SK-N-SH treated with all-trans-retinoic acid at 6 μM for 48 hours (cell line): ENCODE measurements around the gene GOSR2.

Source experiments
- ATAC-seq: fragments of 200-7000 bp; cut with Tn5 transposase; 3 replicates; pipeline ENCODE4 v1.9.1; 2020; ENCODE audit warnings: mild to moderate bottlenecking, moderate library complexity
- ARNTL ChIP-seq: fragments of 450-650 bp; formaldehyde crosslinking; IDR thresholded peaks from 2 replicates; pipeline ENCODE4 v1.5.0; 2020; ENCODE audit warnings: low read depth, mild to moderate bottlenecking, moderate library complexity, borderline replicate concordance
- BACH2 ChIP-seq: fragments of 250-450 bp; sonication (Bioruptor Pico); IDR thresholded peaks from 2 replicates; pipeline ENCODE4 v1.9.0; 2021; ENCODE audit warnings: mild to moderate bottlenecking, borderline replicate concordance
- CREB5 ChIP-seq: fragments of 250-450 bp; sonication (Bioruptor Pico); IDR thresholded peaks from 2 replicates; pipeline ENCODE4 v1.5.1; 2020; ENCODE audit warnings: low read depth, mild to moderate bottlenecking, moderate library complexity
- CSDC2 ChIP-seq: fragments of 250-450 bp; sonication (Bioruptor Pico); IDR thresholded peaks from 2 replicates; pipeline ENCODE4 v1.5.0; 2020; ENCODE audit warnings: mild to moderate bottlenecking, moderate library complexity
- CSRNP3 ChIP-seq: fragments of 250-450 bp; sonication (Bioruptor Pico); IDR thresholded peaks from 2 replicates; pipeline ENCODE4 v1.5.1; 2021; ENCODE audit warnings: mild to moderate bottlenecking, moderate library complexity
- ESRRG ChIP-seq: fragments of 250-450 bp; sonication (Bioruptor Pico); IDR thresholded peaks from 2 replicates; pipeline ENCODE4 v1.6.1; 2021; ENCODE audit warnings: mild to moderate bottlenecking
- GLIS3 ChIP-seq: fragments of 250-450 bp; sonication (Bioruptor Pico); IDR thresholded peaks from 2 replicates; pipeline ENCODE4 v1.5.0; 2020; ENCODE audit warnings: mild to moderate bottlenecking, moderate library complexity
- OSR1 ChIP-seq: fragments of 250-450 bp; sonication (Bioruptor Pico); IDR thresholded peaks from 2 replicates; pipeline ENCODE4 v1.8.0; 2022; ENCODE audit warnings: moderate library complexity, mild to moderate bottlenecking, inconsistent platforms
- POU6F1 ChIP-seq: fragments of 250-450 bp; sonication (Bioruptor Pico); IDR thresholded peaks from 2 replicates; pipeline ENCODE4 v1.8.0; 2021; ENCODE audit warnings: low read depth, mild to moderate bottlenecking, moderate library complexity, borderline replicate concordance
- PPARA ChIP-seq: fragments of 250-450 bp; sonication (Bioruptor Pico); IDR thresholded peaks from 2 replicates; pipeline ENCODE4 v1.5.0; 2020; ENCODE audit warnings: mild to moderate bottlenecking, borderline replicate concordance
- RARB ChIP-seq: fragments of 250-450 bp; sonication (Bioruptor Pico); IDR thresholded peaks from 2 replicates; pipeline ENCODE4 v1.8.0; 2021; ENCODE audit warnings: mild to moderate bottlenecking, moderate library complexity
- SNAI2 ChIP-seq: fragments of 250-450 bp; sonication (Bioruptor Pico); IDR thresholded peaks from 2 replicates; pipeline ENCODE4 v1.5.0; 2020; ENCODE audit warnings: mild to moderate bottlenecking, moderate library complexity
- TSHZ2 ChIP-seq: fragments of 250-450 bp; sonication (Bioruptor Pico); IDR thresholded peaks from 2 replicates; pipeline ENCODE4 v1.5.0; 2020; ENCODE audit warnings: mild to moderate bottlenecking, moderate library complexity
- ZC3H10 ChIP-seq: fragments of 250-450 bp; sonication (Bioruptor Pico); IDR thresholded peaks from 2 replicates; pipeline ENCODE4 v1.5.1; 2021; ENCODE audit warnings: mild to moderate bottlenecking, moderate library complexity
- ZFP3 ChIP-seq: fragments of 250-450 bp; sonication (Bioruptor Pico); IDR thresholded peaks from 2 replicates; pipeline ENCODE4 v1.5.0; 2020; ENCODE audit warnings: mild to moderate bottlenecking, moderate library complexity
- ZFP30 ChIP-seq: fragments of 450-650 bp; formaldehyde crosslinking; IDR thresholded peaks from 2 replicates; pipeline ENCODE4 v1.5.0; 2022; ENCODE audit warnings: mild to moderate bottlenecking, moderate library complexity
- ZNF565 ChIP-seq: fragments of 450-650 bp; formaldehyde crosslinking; conservative IDR thresholded peaks from 2 replicates; pipeline ENCODE4 v1.5.0; 2020; ENCODE audit warnings: low read depth, mild to moderate bottlenecking, moderate library complexity
- ZNF70 ChIP-seq: fragments of 450-650 bp; formaldehyde crosslinking; IDR thresholded peaks from 2 replicates; pipeline ENCODE4 v1.5.0; 2020; ENCODE audit warnings: mild to moderate bottlenecking, moderate library complexity
- ZNF8 ChIP-seq: fragments of 450-650 bp; formaldehyde crosslinking; IDR thresholded peaks from 2 replicates; pipeline ENCODE4 v1.5.0; 2020; ENCODE audit warnings: mild to moderate bottlenecking, moderate library complexity

Gene GOSR2

GRCh38 chr17:46963571-46963970 is 40.6 kb downstream of the GOSR2 start:
- ATAC-seq: no peak
- TF ChIP-seq POU6F1 (no peak), ZNF565 (CRISPR knock-in tag) (no peak)

- peak; percentile 34; the same call in 1 of the 3 replicates for ATAC-seq
- TF ChIP-seq RARB (no peak), ZNF565 (CRISPR knock-in tag) (no peak), SNAI2 (0 out of 2 replicates have a peak, but pooled peaks have one; percentile 37), OSR1 (no peak), CSDC2 (CRISPR knock-in tag) (0 out of 2 replicates have a peak, but pooled peaks have one; percentile 40), ZNF8 (CRISPR knock-in tag) (no peak), CSRNP3 (CRISPR knock-in tag) (no peak)
- TF ChIP-seq, all 23 proteins: peak for 2
Observed at GRCh38 chr17:46964315-46965265, 41.6 kb downstream of the GOSR2 start.

- TF ChIP-seq TSHZ2 (no peak), ZNF70 (CRISPR knock-in tag) (no peak), ZNF565 (CRISPR knock-in tag) (no peak), CREB5 (no peak), ZC3H10 (CRISPR knock-in tag) (no peak), ESRRG (CRISPR knock-in tag) (no peak), BACH2 (CRISPR knock-in tag) (no peak), ZFP3 (no peak), ARNTL (CRISPR knock-in tag) (no peak), CSRNP3 (CRISPR knock-in tag) (no peak), ZFP30 (CRISPR knock-in tag) (no peak), PPARA (CRISPR knock-in tag) (no peak)
- 0 out of 3 replicates have a peak, but pooled peaks have one; percentile 17 for ATAC-seq
Observed at GRCh38 chr17:46968224-46968834, 45.4 kb downstream of the GOSR2 start.

- TF ChIP-seq ARNTL (CRISPR knock-in tag) (no peak), ZFP3 (no peak), BACH2 (CRISPR knock-in tag) (no peak), GLIS3 (CRISPR knock-in tag) (no peak), SNAI2 (no peak), CSDC2 (CRISPR knock-in tag) (no peak)
- ATAC-seq: no peak
Observed at GRCh38 chr17:46968896-46969295, 45.9 kb downstream of the GOSR2 start.
